ENCODE data around the gene SNAP47.

The SNAP47 gene

DNA sequence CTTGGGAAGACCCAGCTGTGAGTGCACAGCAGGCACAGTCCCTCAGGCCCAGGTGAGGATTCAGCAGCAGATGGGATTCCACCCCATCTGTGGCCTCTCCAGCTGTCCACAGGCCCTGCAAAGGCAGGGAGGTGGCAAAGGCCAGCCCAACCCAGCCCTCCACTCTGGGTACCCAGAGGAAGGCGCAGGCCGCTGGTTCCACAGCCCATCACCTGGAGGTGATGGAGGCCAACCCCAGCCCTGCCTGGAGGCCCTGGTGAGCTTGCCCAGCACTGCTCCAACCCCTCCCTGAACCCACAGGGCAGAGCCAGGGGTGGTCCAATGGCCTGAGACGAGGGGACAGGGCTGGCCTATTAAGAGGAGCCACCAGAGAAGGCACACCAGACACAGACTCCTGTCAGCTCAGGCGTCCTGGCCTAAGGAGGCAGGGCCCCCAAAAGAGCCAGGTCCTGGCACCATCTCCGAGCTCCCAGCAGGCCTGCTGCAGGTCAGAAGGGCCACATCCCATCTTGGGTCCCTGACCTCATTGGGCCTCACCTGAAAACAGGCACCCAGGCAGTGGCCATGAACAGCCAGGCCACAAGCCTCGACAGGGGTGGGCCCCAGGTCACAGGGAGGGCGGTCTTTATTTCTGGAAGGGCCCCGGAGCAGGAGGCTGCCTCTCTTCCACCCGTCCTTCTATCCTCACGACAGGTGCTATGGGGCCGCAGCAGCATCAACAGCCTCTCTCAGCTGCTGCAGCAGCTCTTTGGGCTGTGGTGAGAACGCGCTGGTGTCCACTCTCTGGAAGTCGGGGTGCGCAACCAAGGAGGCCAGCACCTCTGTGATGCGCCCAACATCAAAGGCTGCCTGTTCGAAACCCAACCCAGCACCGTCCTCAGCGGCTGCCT lies 3.3 kb upstream of the SNAP47 start:
- no peak for DNase-seq (ENCODE audit: low spot score)

DNA sequence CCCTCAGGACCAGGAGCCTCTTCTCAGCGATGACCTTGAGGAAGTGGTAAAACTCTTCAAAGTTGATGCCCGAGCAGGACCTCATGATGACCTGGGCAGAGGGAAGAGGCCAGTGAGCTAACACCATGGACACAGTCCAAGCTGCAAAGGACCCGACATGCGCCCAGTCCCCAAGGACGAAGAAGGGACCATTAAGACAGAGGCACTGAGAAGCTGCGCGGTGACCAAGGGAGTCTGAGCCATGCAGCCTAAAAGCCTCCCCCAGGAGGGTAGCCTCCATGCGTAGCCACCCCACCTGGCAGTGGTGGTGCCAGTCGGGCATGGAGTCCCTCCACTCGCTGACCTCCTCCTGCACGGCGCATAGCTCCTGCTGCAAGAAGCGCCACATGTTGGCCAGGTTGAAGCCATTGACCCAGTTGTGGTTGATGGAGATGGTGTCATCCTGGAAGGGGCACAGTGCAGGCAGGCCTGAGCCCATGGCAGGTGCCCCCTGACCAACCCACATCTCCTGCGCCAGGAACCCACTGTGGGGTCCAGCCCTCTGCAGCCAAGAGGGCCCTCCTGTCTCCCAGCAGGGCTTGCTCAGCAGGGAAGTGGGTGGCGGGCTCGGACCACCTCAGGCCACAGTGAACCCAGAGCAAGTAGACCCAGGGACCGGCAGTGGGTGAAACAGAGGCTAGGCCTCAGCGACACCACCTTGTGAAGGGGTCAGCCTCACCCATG lies 2.5 kb upstream of the SNAP47 start:
- DNase-seq (ENCODE audit: low spot score) = no peak

DNA sequence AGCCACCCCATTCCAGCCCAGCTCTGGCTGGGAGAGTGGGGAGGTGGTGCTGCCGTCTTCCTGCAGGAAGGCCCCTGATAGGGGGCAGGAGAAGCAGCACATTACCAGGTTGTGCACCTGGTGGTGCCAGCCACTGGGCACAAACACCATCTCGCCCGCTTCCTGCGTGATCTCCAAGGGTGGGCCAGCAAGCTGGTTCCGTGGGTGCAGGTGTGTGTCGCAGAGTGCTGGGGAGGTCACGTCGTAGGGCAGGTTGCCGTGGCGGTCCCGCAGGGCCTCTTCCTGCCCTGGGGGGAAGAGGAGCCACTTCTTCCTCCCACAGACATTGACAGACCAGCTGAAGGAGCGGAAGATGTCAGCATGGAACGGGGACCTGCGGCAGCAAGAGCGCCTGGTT lies 1.9 kb upstream of the SNAP47 start:
- DNase-seq (ENCODE audit: low spot score) = no peak

DNA sequence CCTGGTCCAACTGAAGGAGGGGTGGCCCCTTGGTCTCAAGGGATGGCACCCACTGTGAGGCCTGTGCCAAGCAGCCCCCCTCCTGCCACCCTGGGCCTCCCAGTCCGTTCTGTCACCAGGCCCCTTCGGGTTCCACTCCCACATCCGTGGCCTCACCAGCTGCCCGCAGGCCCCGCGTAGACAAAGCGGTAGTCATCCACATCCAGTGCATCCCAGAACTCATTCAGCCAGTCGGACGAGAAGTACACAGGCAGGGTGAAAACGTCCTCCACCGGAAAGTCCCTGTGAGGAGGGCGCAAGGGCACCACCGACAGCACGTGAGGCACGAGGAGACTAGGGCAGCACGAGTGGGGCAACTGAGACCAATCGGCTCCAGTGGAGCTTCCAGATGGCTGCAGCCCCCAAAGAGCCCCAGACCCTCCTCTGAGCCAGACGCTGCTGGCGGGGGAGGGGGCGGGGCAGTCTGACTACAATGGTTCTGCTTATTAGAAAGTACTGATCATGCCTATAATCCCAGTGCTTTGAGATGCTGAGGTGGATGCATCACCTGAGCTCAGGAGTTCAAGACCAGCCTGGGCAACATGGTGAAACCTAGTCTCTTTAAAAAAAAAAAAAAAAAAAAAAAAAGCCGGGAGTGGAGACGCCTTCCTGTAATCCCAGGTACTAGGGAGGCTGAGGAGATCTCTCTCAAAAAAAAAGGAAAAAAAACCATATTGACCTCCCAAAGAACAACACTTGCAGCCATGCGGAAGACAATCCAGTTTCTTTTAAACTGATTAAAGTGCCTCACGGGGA lies 1.3 kb upstream of the SNAP47 start:
- DNase-seq (ENCODE audit: low spot score) = no peak

DNA sequence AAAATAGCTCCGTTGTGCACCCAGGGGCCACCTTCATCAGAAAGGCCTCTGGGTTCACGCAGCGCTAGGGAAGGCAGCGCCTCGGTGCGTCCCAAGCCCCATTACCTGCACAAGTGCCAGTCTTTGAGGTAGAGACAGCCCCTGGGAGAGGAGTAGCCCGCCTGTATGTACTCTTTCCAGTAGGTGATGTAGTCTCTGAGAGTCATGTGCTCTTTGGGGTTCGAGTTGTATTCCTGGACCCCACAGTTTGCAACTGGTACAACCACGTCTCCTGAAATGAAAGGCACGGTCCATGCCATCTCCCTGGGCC lies 734 bp upstream of the SNAP47 start:
- DNase-seq (ENCODE audit: low spot score) = no peak

DNA sequence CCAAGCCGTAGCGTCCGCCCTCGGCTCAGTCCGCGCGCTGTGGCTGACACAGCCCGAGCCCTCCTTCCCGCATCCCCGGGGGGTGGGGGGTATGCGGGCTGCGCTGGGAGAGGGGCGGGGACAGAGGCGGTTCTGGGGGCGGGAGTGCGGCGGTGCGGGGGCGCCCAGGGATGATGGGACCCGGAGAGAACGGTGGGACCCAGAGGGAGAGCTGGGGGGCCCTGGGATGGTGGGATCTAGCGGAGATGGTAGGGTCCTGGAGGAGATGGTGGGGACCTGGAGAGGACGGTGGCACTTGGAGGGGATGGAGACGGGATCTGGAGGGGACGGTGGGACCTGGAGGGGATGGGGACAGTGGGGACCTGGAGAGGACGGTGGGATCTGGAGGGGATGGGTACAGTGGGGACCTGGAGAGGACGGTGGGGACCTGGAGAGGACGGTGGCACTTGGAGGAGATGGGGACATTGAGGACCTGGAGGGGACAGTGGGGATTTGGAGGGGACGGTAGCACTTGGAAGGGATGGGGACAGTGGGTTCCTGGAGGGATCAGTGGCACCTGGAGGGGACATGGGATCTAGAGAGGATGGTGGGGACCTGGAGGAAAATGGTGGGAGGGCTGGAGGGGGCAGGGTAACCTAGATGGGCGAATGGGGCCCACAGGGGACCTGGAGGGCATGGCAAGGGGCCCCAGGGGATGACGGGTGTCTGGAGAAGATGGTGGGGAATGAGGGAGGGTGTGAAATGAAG lies 477 bp downstream of the SNAP47 start:
- no peak for DNase-seq (ENCODE audit: low spot score)

DNA sequence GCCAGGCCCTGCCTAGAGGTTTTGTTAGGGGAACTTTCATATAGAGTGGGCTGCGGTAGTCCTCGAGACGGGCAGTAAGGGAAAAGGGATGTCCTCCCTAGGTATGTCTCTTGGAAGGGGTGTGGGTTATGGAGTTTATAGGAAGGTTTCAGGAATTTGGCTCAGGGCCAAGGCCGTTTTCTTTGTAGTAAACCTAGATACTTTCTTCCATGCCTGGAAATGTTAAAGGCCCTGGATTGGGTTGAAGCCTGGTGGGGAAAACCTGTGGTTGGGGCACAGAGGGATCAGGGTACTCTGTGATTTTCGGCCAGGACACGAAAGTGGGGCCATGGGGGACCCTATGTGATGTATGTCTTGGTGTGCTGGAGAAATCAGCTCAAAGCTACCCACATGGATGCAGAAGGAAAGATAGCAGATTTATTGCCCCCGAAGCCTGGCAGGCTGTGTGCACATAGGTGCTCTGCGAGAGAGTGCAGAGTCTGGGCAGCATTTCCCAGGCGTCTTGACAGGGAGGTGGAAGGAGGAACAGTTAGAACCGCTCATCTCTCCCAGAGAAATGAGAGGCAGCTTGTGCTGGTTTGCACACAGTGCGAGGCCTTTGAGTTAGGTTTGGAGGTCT lies 1.7 kb downstream of the SNAP47 start:
- no peak for DNase-seq (ENCODE audit: low spot score)

DNA sequence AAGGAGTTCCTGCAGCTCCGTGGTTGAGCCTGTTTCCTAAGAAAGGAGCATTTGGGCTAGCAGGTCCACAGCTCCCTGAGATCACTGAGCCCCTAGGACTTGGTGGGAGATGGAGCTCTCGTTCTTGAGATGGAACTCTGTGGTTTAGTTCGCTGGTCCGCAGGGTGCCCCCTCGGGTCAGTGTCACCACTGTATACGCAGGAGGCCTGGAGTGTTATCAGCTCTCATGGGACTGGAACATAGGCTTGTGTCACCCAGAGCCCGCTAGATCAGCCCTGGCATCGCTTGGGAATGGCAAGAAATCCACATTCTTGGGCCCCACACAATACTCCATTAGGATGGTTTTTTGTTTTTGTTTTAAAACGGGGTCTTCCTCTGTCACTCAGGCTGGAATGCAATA lies 3.6 kb downstream of the SNAP47 start:
- DNase-seq (ENCODE audit: low spot score) = no peak

DNA sequence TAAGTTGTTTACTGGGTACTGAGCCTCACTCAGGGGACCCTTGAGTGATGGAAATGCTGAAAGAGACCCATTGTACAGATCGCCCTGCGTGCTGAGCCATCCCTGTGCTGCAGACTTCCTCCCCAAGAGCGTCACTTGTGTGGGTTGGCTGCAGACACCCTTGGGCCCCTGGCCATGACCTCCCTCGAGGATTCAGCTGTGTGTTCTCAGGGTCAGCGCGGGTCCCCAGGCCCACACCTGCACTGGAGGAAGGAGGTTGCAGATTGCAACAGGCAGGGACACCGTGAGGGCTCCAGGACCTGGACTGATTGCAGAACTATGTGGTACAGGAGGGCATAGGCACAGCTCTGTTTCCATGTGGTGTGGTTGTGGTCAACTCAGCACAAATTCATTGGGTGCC lies 4.4 kb downstream of the SNAP47 start:
- DNase-seq (ENCODE audit: low spot score) = no peak

DNA sequence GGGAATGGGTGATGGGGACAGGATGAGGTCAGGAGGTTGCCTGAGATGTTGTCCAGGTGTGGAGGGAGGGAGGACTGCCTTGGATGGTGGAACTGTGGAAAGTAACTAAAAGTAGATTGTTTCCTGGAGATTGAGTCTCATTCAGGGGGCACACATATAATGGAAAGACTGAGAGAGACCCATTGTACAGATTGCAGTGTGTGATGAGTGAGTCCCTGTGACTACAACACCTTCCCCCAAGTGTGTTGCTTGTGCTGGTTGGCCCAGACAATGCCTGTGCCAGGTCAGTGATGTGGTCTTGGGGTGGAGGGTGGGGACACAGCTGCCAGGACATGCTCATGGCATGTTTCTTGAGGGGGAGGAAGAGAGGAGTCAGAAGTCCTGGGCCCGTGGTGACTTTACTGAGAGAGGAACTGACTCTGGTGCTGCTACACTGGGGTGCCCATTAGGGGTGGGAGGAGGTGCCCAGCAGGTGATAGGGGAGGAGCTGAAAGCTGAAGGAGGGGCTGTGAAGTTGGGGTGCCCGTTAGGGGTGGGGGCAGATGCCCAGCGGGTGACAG lies 5.2 kb downstream of the SNAP47 start:
- DNase-seq (ENCODE audit: low spot score) = no peak

DNA sequence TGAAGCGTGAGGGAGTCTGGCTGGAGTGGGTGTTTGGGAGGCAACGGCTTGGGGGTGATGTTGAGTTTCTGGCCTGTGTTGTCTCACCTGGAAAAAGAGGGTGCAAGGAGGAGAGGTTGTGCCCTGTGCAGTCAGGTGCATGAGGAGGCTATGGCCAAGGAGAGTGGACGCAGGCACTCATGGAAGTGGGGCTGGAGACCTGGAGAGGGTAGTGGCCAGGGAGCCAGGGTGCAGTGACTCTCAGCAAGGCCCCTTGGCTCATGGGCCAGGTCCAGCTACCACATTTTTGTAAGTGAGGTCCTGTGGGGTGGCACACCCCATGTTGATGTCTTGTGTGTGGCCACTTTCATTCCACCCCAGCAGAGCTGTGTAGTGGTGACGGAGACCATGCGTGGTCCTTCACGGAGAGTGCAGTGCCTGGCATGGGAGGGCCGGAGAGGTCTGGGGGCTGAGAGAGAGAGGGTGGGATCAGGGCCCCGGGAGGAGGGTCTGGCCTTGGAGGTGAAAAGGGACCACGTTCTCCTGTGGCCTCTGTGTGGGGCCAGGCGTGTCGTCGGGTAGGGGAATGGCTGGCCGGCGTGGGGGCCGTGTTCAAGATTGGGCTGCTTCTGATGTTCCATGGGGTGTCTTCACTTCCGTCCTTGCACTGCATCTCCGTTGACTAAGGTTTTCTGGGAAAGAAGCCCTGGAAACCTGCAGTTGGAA lies 6.1 kb downstream of the SNAP47 start:
- no peak for DNase-seq (ENCODE audit: low spot score)

DNA sequence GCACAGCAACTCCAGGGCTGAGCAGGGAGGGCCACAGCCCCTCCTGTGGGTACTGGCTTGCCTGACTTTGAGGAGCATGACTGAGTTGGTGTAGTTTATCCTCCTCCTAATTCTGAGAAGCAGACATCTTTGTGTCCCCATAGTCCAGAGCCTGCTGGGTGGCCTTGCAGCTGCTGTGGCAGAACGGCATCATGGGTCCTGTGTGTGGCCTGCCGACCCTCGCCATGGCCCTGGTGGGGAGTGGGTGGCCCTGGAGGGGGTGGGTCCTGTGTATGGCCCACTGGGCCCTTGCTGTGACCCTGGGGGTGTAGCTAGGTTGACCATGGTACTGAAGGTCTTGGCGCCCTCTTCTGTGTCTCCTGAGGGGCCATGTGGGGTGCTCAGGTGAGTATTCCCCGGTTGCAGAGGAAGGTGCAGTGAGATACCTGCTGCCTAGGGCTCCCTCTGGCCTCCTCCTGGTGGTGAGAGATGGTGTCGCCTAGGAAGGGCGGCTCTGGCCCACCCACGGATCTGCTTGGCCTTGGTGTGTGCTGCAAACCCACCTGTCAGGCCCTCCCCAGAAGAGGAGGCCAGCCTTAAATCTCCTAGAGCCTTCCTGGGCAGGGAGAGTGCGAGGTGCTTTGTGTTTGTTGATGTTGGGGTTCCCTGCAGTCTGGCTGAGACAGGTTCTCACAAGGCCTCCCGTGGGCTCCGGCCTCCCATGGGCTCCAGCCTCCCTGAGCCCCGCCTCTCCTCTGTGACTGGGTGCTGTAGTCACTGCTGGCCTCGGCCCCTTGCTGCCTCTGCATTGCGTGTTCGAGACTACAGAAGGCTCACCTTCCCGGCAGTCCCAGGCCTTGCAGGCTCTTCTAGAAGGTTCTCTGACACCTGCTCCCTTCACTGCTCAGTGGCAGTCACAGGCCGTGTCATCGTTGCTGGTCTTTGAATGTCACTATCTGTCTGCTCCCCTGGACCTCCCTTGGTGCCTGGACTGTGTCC lies 7.8 kb downstream of the SNAP47 start:
- DNase-seq (ENCODE audit: low spot score) = no peak

DNA sequence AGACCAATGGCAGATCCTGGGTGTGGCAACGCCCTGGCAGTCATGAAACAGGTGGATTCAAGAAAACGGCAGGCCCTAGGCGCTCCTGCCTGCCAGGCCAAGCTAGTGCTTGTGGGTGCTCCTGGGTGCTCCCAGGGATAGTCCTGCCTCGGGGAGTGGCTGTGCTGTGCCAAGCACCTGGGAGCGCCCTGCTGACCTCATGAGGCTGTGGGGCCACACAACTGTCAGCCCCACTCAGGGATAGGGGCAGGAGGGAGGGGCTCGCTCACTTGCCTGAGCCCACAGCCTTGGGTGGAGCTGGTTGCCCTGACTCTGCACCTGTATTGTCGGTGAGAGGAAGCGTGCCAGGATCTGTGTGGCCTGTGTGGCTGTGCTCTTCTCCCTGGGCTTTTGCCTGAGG lies 9.4 kb downstream of the SNAP47 start:
- no peak for DNase-seq (ENCODE audit: low spot score)

DNA sequence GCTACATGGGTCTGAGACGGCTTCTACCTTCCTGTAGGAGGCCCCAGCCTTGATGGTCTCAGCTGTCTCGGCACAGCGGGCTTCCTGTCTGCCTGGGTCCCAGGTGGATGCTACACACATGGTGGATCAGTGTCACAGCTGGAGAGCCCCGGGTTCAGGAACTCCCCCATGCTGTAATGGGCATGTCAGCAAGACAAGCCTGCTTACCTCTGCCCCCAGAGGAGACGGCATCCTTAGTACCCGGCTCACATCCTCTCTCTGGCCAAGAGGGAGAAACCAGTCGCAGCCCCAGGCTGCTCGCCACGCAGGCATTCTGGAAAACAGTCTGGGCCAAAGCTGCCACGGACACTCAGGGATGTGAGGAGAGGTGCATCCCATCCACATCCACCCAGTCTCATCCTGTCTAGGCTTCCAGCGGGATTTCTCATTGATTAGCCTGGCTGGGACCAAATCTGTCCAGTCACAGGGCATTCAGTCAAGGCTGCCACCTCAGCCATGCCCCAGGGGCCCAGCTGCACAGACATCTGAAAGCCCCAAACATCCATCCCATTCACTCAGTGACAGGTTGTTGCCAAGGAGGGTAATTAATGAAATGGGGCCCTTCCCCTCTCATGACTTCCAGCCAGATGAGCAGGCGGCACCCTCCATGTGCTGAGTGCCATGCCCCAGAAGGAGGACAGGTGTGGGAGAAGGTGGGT lies 10.5 kb downstream of the SNAP47 start:
- DNase-seq (ENCODE audit: low spot score) = no peak

DNA sequence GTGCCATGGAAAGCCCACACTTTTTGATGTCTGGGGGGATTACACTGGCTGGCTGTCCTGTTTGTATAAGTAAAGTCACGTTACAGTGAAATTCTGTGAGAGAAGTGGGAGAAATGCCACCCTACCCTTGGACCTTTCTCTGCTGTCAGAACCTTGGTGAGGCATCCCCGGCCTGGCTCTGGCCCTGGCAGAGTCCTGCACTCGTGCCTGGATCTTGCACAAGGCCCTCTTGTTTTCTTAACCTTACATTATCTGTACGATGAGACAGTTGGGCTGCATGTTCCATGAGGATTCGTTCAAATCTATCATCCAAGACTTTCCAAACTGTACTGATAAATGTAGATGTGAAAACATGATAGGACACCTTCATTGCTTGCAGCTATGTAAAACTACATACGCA lies 11.4 kb downstream of the SNAP47 start:
- DNase-seq (ENCODE audit: low spot score) = no peak

DNA sequence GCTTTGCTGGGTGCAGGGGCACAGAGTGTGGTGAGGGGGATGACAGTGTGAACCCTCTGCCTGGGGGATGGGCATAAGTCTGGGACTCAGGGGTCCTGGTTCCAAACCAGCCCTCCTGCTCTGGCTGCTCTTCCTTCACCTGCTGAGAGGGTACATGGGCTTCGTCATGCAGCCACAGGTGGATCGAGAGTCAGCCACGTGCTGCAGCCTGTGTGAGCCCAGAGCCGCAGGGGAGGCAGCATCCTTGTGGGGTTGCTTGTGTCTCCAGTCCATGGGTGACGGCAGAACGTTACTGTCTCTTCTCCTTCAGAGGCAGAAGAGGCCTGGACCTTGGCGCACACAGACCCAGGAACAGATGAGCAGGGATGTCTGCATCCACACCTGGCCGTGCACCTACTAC lies 12.1 kb downstream of the SNAP47 start:
- no peak for DNase-seq (ENCODE audit: low spot score)

DNA sequence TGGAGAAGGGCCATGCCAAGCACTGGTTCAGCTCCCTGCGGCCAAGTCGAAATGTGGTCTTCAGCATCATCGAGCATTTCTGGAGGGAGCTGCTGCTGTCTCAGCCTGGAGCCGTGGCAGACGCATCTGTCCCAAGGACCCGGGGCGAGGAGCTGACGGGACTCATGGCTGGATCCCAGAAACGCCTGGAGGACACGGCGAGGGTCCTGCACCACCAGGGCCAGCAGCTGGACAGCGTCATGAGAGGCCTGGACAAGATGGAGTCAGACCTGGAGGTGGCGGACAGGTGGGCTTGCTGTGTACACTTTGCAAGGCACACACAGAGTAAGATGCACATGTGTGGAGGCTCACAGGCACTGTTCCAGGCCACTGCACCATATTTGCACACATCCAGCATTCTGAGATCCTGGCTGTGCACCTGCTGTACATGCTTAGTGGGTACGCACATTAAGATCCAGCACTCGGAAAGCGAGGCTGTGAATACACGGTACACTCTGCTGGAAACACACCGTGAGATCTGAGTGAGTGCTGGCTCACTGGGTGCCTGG lies 12.8 kb downstream of the SNAP47 start:
- no peak for DNase-seq (ENCODE audit: low spot score)

DNA sequence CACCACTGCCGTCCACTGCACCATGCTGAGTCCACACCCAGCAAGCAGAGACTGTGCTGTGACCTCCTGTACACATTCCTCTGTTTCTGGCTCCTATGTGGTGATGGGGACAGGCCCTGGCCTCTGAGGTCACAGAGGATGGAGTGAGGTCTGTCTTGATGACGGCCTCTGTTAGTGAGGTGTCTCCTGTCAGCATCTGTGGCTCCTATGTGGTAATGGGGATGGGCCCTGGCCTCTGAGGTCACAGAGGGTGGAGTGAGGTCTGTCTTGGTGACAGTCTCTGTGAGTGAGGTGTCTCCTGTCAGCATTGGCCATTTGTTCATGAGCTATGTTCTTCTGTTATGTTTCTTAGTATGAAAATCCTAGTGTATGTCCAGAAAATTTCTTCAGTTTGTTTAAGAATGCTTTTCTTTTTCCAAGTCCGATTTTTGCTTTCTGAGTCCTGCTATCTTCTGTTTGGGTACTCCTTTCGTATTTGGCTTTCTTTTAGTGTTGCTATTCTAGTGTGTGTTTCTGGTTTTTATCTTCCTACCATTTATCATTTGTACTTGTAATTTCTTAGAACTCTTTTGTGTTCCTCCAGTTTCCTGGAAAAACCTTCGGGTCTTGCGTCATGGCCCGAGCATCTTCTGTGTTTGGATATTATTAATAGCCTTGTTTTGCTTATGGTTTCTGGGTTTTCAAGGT lies 13.4 kb downstream of the SNAP47 start:
- peak; percentile 22 for DNase-seq (ENCODE audit: low spot score)

All from hematopoietic multipotent progenitor cell treated with erythropoietin and hydrocortisone succinate and interleukin-3 and kit ligand, for 15 days (in vitro differentiated cells).